H1 (cell line): ENCODE results near the gene DENND6B. TPM values are rescaled to one million over a fixed set of nuclear protein-coding genes. Genes with fewer than 3 reads are reported as not detected.

Experiments
- CTCF ChIA-PET: fragments of 300-600 bp; sonication (Branson Sonifier 250); formaldehyde crosslinking; loops from one replicate; lab custom pipeline; 2021; ENCODE audit not compliant: partially characterized antibody; lab: Charles Lee
- POLR2A ChIA-PET: fragments of 300-600 bp; sonication (Branson Sonifier 250); formaldehyde crosslinking; loops from one replicate; lab custom pipeline; 2021; ENCODE audit warnings: inconsistent platforms; ENCODE audit not compliant: partially characterized antibody; lab: Charles Lee
- DNase-seq, 2 experiments: peaks; one replicate each; pipeline versions ENCODE4 v3.0.0 to v3.0.0-alpha.2; 2010 to 2022; ENCODE audit warnings: low spot score in 2 of 2, low read depth in 1 of 2, mixed read lengths in 1 of 2
- FAIRE-seq: peaks from 2 replicates; lab custom pipeline; 2011; peaks lifted over from hg19 to GRCh38; lab: Jason Lieb, UNC
- H2AFZ ChIP-seq: 2 replicates; pipeline ENCODE4 v1.8.1; 2012; ENCODE audit warnings: low read length, inconsistent platforms
- H2AK5ac ChIP-seq: 2 replicates; pipeline ENCODE4 v1.6.1; 2013; ENCODE audit warnings: low read depth, low read length
- H2BK120ac ChIP-seq: replicated peaks from 2 replicates; pipeline ENCODE3; 2013; ENCODE audit warnings: low read depth, low read length, inconsistent platforms
- H2BK12ac ChIP-seq: 2 replicates; pipeline ENCODE4 v1.6.1; 2013; ENCODE audit warnings: low read depth, low read length
- H2BK15ac ChIP-seq: 2 replicates; pipeline ENCODE4 v1.6.1; 2013; ENCODE audit warnings: low read length
- H2BK20ac ChIP-seq: 2 replicates; pipeline ENCODE4 v1.6.1; 2013; ENCODE audit warnings: low read length
- H2BK5ac ChIP-seq: 2 replicates; pipeline ENCODE4 v1.6.1; 2013; ENCODE audit warnings: low read depth, low read length
- H3K14ac ChIP-seq: 2 replicates; pipeline ENCODE4 v1.6.1; 2013; ENCODE audit warnings: inconsistent platforms; ENCODE audit not compliant: insufficient read length
- H3K18ac ChIP-seq: 2 replicates; pipeline ENCODE4 v1.6.1; 2013; ENCODE audit warnings: low read length; ENCODE audit errors: extremely low read depth
- H3K23ac ChIP-seq: 2 replicates; pipeline ENCODE4 v1.6.1; 2013; ENCODE audit warnings: inconsistent platforms; ENCODE audit not compliant: insufficient read length
- H3K23me2 ChIP-seq: 2 replicates; pipeline ENCODE4 v1.6.1; 2013; ENCODE audit warnings: low read depth, low read length
- H3K27ac ChIP-seq: 2 replicates; pipeline ENCODE4 v1.6.1; 2011; ENCODE audit warnings: low read depth, low read length, inconsistent platforms
- H3K27me3 ChIP-seq, 4 experiments: replicated peaks in 1 of 4; 1 replicate in 1 of 4; 2 replicates in 3 of 4; pipeline versions ENCODE4 v1.6.1 to v1.8.1; 2011 to 2013; ENCODE audit warnings: low read length in 3 of 4, mild to moderate bottlenecking in 3 of 4, inconsistent platforms in 2 of 4, mixed read lengths in 2 of 4, moderate library complexity in 1 of 4; ENCODE audit not compliant: control insufficient read depth in 3 of 4, insufficient read depth in 3 of 4; ENCODE audit errors: extremely low read depth in 1 of 4
- H3K36me3 ChIP-seq, 4 experiments: 2 replicates each; pipeline versions ENCODE4 v1.6.1 to v1.8.1; 2011 to 2013; ENCODE audit warnings: mild to moderate bottlenecking in 4 of 4, low read length in 3 of 4, moderate library complexity in 2 of 4, control low read depth in 1 of 4, inconsistent platforms in 1 of 4; ENCODE audit not compliant: insufficient read depth in 4 of 4, control insufficient read depth in 2 of 4
- H3K4ac ChIP-seq: replicated peaks from 2 replicates; pipeline ENCODE3; 2013; ENCODE audit warnings: low read length, low read depth, mixed read lengths, inconsistent platforms; ENCODE audit not compliant: insufficient read length
- H3K4me1 ChIP-seq, 4 experiments: replicated peaks in 1 of 4; 1 replicate in 1 of 4; 2 replicates in 3 of 4; pipeline versions ENCODE4 v1.6.1 to v1.8.1; 2011 to 2013; ENCODE audit warnings: low read length in 3 of 4, inconsistent platforms in 2 of 4, mixed read lengths in 1 of 4; ENCODE audit not compliant: insufficient read depth in 4 of 4, control insufficient read depth in 3 of 4
- H3K4me2 ChIP-seq, 2 experiments: 2 replicates each; pipeline versions ENCODE4 v1.6.1 to v1.8.1; 2011 to 2013; ENCODE audit warnings: low read depth in 2 of 2, low read length in 2 of 2, control low read depth in 1 of 2, inconsistent platforms in 1 of 2, mild to moderate bottlenecking in 1 of 2; ENCODE audit not compliant: insufficient read depth in 1 of 2
- H3K4me3 ChIP-seq, 4 experiments: fragments of 200-600, 300-600 bp in 1 of 4; sonication (generic), shearing (Covaris generic), sonication (Bioruptor Twin) in 1 of 4; 2 replicates each; pipeline versions ENCODE4 v1.5.1 to v1.8.1; 2011 to 2016; ENCODE audit warnings: low read length in 4 of 4, low read depth in 3 of 4, control low read depth in 2 of 4, inconsistent platforms in 2 of 4, mild to moderate bottlenecking in 2 of 4, mixed read lengths in 1 of 4, moderate library complexity in 1 of 4; ENCODE audit not compliant: insufficient read depth in 2 of 4; ENCODE audit errors: extremely low read depth in 1 of 4
- H3K56ac ChIP-seq: replicated peaks from 2 replicates; pipeline ENCODE3; 2013; ENCODE audit warnings: low read depth, mild to moderate bottlenecking, mixed read lengths, low read length, inconsistent platforms; ENCODE audit not compliant: insufficient read length
- H3K79me1 ChIP-seq: 2 replicates; pipeline ENCODE4 v1.6.1; 2013; ENCODE audit warnings: low read depth, low read length, control low read depth
- H3K79me2 ChIP-seq, 2 experiments: 2 replicates each; pipeline versions ENCODE4 v1.6.1 to v1.8.1; 2012 to 2013; ENCODE audit warnings: low read length in 2 of 2, mild to moderate bottlenecking in 2 of 2, inconsistent platforms in 1 of 2; ENCODE audit not compliant: insufficient read depth in 2 of 2, control insufficient read depth in 1 of 2
- H3K9ac ChIP-seq, 4 experiments: replicated peaks in 1 of 4; 1 replicate in 1 of 4; 2 replicates in 3 of 4; pipeline versions ENCODE4 v1.6.1 to v1.8.1; 2011 to 2013; ENCODE audit warnings: low read depth in 3 of 4, low read length in 3 of 4, control low read depth in 2 of 4, mild to moderate bottlenecking in 2 of 4, moderate library complexity in 2 of 4, inconsistent platforms in 1 of 4; ENCODE audit errors: extremely low read depth in 1 of 4
- H3K9me3 ChIP-seq, 2 experiments: 2 replicates each; pipeline versions ENCODE4 v1.6.1 to v1.8.1; 2012 to 2013; ENCODE audit warnings: mild to moderate bottlenecking in 2 of 2, moderate library complexity in 2 of 2, control low read depth in 1 of 2, inconsistent platforms in 1 of 2, low read depth in 1 of 2, low read length in 1 of 2, mixed read lengths in 1 of 2; ENCODE audit not compliant: insufficient read depth in 2 of 2
- H4K20me1 ChIP-seq, 2 experiments: replicated peaks in 1 of 2; 2 replicates each; pipeline versions ENCODE3 to v1.8.1; 2011 to 2013; ENCODE audit warnings: inconsistent platforms in 2 of 2, low read length in 2 of 2, mild to moderate bottlenecking in 1 of 2; ENCODE audit not compliant: insufficient read depth in 2 of 2, control insufficient read depth in 1 of 2
- H4K5ac ChIP-seq: 2 replicates; pipeline ENCODE4 v1.6.1; 2013; ENCODE audit warnings: low read length, low read depth, mixed read lengths, inconsistent platforms; ENCODE audit not compliant: insufficient read length
- H4K8ac ChIP-seq: 2 replicates; pipeline ENCODE4 v1.8.0; 2013; ENCODE audit warnings: mild to moderate bottlenecking, moderate library complexity, low read length, inconsistent platforms; ENCODE audit not compliant: insufficient read depth; ENCODE audit errors: extremely low read depth
- H4K91ac ChIP-seq: replicated peaks from 2 replicates; pipeline ENCODE3; 2013; ENCODE audit warnings: low read length, mixed read lengths, inconsistent platforms; ENCODE audit not compliant: insufficient read length
- BRCA1 ChIP-seq: IDR thresholded peaks from 2 replicates; pipeline ENCODE4 v1.6.1; 2012; ENCODE audit warnings: low read depth, low read length, improper control_type of control experiment
- CBX5 ChIP-seq: fragments of 300-800, 300-1000 bp; sonication (generic); IDR thresholded peaks from 2 replicates; pipeline ENCODE4 v1.7.1; 2016; ENCODE audit warnings: antibody characterized with exemption, low read length, low read depth
- CBX8 ChIP-seq: fragments of 300-800, 300-1000 bp; sonication (generic); IDR thresholded peaks from 2 replicates; pipeline ENCODE4 v1.7.1; 2016; ENCODE audit warnings: low read depth, low read length, borderline replicate concordance
- GTF2F1 ChIP-seq: IDR thresholded peaks from 2 replicates; pipeline ENCODE4 v1.6.1; 2012; ENCODE audit warnings: low read depth, low read length, improper control_type of control experiment, borderline replicate concordance
- HDAC6 ChIP-seq: IDR thresholded peaks from one replicate; pipeline ENCODE4 v1.7.1; 2012; ENCODE audit warnings: low read depth, mild to moderate bottlenecking, inconsistent platforms, low read length, moderate library complexity
- KDM5A ChIP-seq: fragments of 200-600 bp; IDR thresholded peaks from 2 replicates; pipeline ENCODE4 v1.7.1; 2012; ENCODE audit warnings: mild to moderate bottlenecking, low read length, inconsistent platforms, mixed read lengths
- NRF1 ChIP-seq: IDR thresholded peaks from 2 replicates; pipeline ENCODE4 v1.6.1; 2011; ENCODE audit warnings: mild to moderate bottlenecking, low read depth, low read length, improper control_type of control experiment
- POU5F1 ChIP-seq: IDR thresholded peaks from 2 replicates; pipeline ENCODE4 v1.6.1; 2011; ENCODE audit warnings: low read depth, mild to moderate bottlenecking, low read length, moderate library complexity
- RAD21 ChIP-seq, 2 experiments: IDR thresholded peaks in 1 of 2; conservative IDR thresholded peaks in 1 of 2; 2 replicates each; pipeline ENCODE4 v1.6.1; 2011; ENCODE audit warnings: low read depth in 2 of 2, low read length in 2 of 2, improper control_type of control experiment in 1 of 2, inconsistent platforms in 1 of 2, mild to moderate bottlenecking in 1 of 2, moderate library complexity in 1 of 2
- RXRA ChIP-seq: IDR thresholded peaks from 2 replicates; pipeline ENCODE4 v1.6.1; 2011; ENCODE audit warnings: low read depth, mild to moderate bottlenecking, low read length, moderate library complexity; ENCODE audit not compliant: insufficient read depth
- TCF12 ChIP-seq: IDR thresholded peaks from 2 replicates; pipeline ENCODE4 v1.6.1; 2011; ENCODE audit warnings: low read depth, mild to moderate bottlenecking, low read length
- TEAD4 ChIP-seq: IDR thresholded peaks from 2 replicates; pipeline ENCODE4 v1.6.1; 2012; ENCODE audit warnings: low read depth, low read length, inconsistent platforms, mixed read lengths
- WGBS, 2 experiments: shearing (Covaris generic) in 1 of 2; methylation state at CpG; one replicate each; pipeline versions ENCODE4 v1.1.6 to v1.1.7; 2013 to 2015; ENCODE audit warnings: low lambda C conversion rate in 2 of 2, mixed read lengths in 2 of 2, inconsistent platforms in 1 of 2, low coverage in 1 of 2, missing lambda C conversion rate in 1 of 2; ENCODE audit not compliant: insufficient replicate concordance in 2 of 2, insufficient coverage in 1 of 2, insufficient read length in 1 of 2; ENCODE audit errors: extremely low coverage in 1 of 2, missing lambda C conversion rate in 1 of 2; 5-methylcytosine and 5-hydroxymethylcytosine counted together
- polyA plus RNA-seq, 7 experiments: library from polyadenylated mRNA; depleted of rRNA in 3 of 7; stranded (reverse) in 5 of 7; unstranded in 2 of 7; fragments of >200 nt in 5 of 7; fragments of 200-250 nt in 2 of 7; gene quantifications; 1 replicate in 5 of 7; 2 replicates in 1 of 7; 4 replicates in 1 of 7; pipeline versions ENCODE4 v1.2.1 to v1.2.3, GENCODE V29; 2011 to 2013; ENCODE audit warnings: missing spikeins in 2 of 7, mixed read lengths in 2 of 7
- total RNA-seq: library from RNA; stranded (reverse); fragmentation: NEBNext Ultra II Directional; extraction: Animal tissue kit (Norgen Biotek cat#: 25700); gene quantifications from 2 replicates; pipeline ENCODE4 v1.2.1, GENCODE V29; 2021

The DENND6B gene
- total and polyA plus RNA-seq, 2 of the 8 experiments (the other 6 are each of a cell fraction or from before 2014, with no cell fraction given): 1.1 to 1.9 TPM

DNA sequence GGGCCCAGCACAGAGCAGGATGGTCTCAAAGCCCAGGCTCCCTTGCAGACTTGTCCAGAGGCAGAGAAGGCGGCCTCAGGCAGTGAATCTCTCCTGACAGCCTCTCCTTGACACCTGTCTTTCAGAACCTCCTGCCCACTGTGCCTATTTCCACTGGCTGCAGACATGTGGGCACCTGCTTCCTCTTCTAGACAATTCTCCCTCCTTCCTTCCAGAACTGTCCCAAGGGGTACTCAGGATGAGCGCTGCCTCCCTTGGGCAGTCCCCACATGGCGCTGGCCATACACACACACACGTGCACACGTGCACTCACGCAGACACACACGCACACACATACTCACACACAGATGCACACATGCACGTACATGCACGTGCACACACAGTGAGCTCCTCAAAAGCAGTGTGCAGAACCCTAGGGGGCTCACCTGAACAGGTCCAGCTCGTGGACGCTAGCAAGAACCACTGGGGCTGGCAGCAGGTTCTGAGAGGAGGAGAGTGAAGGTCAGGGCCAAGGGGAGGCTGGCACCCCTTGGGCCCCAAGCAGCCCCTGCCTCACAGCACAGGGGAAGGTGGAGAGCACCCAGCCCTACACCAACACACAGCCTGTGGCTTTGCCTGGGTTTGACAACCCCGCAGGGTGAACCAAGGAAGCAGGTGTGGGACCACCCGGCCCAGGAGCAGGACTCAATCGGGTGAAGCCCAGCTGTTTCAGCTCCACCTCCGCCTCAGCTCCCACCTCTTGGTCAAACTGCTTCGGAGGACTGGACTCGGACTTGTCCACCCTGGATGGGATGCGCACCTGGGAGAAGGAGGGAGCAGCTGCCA is 11.3 kb downstream of the DENND6B start:
- Histone ChIP-seq H3K9me3 (no peaks in the 10 kb centered on the region), H3K36me3 (no peaks in the 10 kb centered on the region), H4K8ac (peak overlapping the region; percentile 4; the same call in 1 of the 2 replicates)
- no peak for TF ChIP-seq CBX5
- no peak for TF ChIP-seq POU5F1
- no peak for TF ChIP-seq BRCA1
- TF ChIP-seq HDAC6: no peak
- TF ChIP-seq TCF12: no peak
- TF ChIP-seq RAD21 (IDR thresholded peaks at IDR 0.05 in 1 of 2, conservative IDR thresholded peaks at IDR 0.05 in 1 of 2; ENCODE audit: low read depth in 2 of 2, low read length in 2 of 2): no peak
- no peak for TF ChIP-seq GTF2F1
- TF ChIP-seq NRF1: no peak
- TF ChIP-seq TEAD4: no peak
- no peak for TF ChIP-seq RXRA
- TF ChIP-seq CBX8: no peak
- TF ChIP-seq KDM5A: no peak
- TF ChIP-seq, all 59 proteins: peak for 0
- no peak overlapping the region; the same call in 1 of the 2 replicates for H2BK12ac ChIP-seq
- ChIA-PET CTCF (interaction anchor here (0.8 to 2.5 kb wide), 7 partner anchors 12 to 44 kb away, joined by 3 to 7 read pairs (median 3); no protein-coding TSS in a partner anchor), POLR2A (interaction anchor here (1.2 to 2.3 kb wide), 2 partner anchors 13 to 22 kb away, joined by 3 to 6 read pairs; no protein-coding TSS in a partner anchor)
- no peak overlapping the region for H3K18ac ChIP-seq
- H2BK20ac ChIP-seq: no peak overlapping the region
- H2AFZ ChIP-seq: no peak overlapping the region
- DNase-seq: no peak
- no peak for FAIRE-seq
- H3K23ac ChIP-seq: no peak overlapping the region
- WGBS, 2 experiments: 95% methylated on average over 18 of the region's 18 CpGs; no CpG with 5 or more reads in 1 of the 2 experiments
- H2BK120ac ChIP-seq: no peak overlapping the region
- H3K79me2 ChIP-seq: no peaks in the 10 kb centered on the region
- no peak overlapping the region for H3K4ac ChIP-seq
- H3K56ac ChIP-seq: no peak overlapping the region
- H2BK15ac ChIP-seq: 0 out of 2 replicates have a peak overlapping the region, but pooled peaks have one; percentile 97
- H3K79me1 ChIP-seq: no peaks in the 10 kb centered on the region
- H4K20me1 ChIP-seq: no peaks in the 10 kb centered on the region
- no peaks in the 10 kb centered on the region; a peak in 1 of 7 replicates for H3K27me3 ChIP-seq
- H2BK5ac ChIP-seq: no peak overlapping the region; the same call in 1 of the 2 replicates
- H3K14ac ChIP-seq: no peak overlapping the region
- peak overlapping the region; percentile 65; the same call in 1 of the 2 replicates for H2AK5ac ChIP-seq
- no peaks in the 10 kb centered on the region; the same call in 1 of the 2 replicates for H3K23me2 ChIP-seq
- H3K4me3 ChIP-seq: no peak overlapping the region
- H3K4me1 ChIP-seq: peaks cover 0 to 10% (median 4%) of the 10 kb centered on the region in 4 experiments; a peak in 3 of 7 replicates
- no peak overlapping the region for H3K9ac ChIP-seq
- no peak overlapping the region for H3K27ac ChIP-seq
- H4K91ac ChIP-seq: no peak overlapping the region
- H4K5ac ChIP-seq: no peak overlapping the region
- no peak overlapping the region for H3K4me2 ChIP-seq
